Measurements from ENCODE around the gene STAT1.

Gene STAT1

GRCh38 chr2:191025135-191025534 is 11.2 kb upstream of the STAT1 start:
- Histone ChIP-seq H3K9ac (ENCODE audit: low read length) (no peak overlapping the region), H3K4me1 (ENCODE audit: insufficient read depth, low read length, severe bottlenecking) (peaks cover 12% of the 10 kb centered on the region), H3K36me3 (ENCODE audit: insufficient read depth, low read length) (no peaks in the 10 kb centered on the region), H3F3A (ENCODE audit: insufficient read depth, low read length) (no peaks in the 10 kb centered on the region), H3K9me3 (ENCODE audit: low read length) (no peaks in the 10 kb centered on the region), H3K4me3 (ENCODE audit: low read depth, low read length, poor library complexity, severe bottlenecking) (no peak overlapping the region), H3K27me3 (ENCODE audit: insufficient read depth, low read length) (no peaks in the 10 kb centered on the region), H3K9me2 (ENCODE audit: low read depth, low read length) (no peaks in the 10 kb centered on the region), H2AFZ (ENCODE audit: low read length) (no peak overlapping the region), H4K20me1 (ENCODE audit: insufficient read depth, low read length) (no peaks in the 10 kb centered on the region), H3K27ac (ENCODE audit: low read depth, low read length, poor library complexity, severe bottlenecking) (no peak overlapping the region), H3K79me2 (ENCODE audit: insufficient read depth, low read length) (no peaks in the 10 kb centered on the region), H3K4me2 (ENCODE audit: low read length) (no peak overlapping the region)
- TF ChIP-seq, protein P1, sequence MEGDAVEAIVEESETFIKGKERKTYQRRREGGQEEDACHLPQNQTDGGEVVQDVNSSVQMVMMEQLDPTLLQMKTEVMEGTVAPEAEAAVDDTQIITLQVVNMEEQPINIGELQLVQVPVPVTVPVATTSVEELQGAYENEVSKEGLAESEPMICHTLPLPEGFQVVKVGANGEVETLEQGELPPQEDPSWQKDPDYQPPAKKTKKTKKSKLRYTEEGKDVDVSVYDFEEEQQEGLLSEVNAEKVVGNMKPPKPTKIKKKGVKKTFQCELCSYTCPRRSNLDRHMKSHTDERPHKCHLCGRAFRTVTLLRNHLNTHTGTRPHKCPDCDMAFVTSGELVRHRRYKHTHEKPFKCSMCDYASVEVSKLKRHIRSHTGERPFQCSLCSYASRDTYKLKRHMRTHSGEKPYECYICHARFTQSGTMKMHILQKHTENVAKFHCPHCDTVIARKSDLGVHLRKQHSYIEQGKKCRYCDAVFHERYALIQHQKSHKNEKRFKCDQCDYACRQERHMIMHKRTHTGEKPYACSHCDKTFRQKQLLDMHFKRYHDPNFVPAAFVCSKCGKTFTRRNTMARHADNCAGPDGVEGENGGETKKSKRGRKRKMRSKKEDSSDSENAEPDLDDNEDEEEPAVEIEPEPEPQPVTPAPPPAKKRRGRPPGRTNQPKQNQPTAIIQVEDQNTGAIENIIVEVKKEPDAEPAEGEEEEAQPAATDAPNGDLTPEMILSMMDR (IDR thresholded peaks at IDR 0.05; ENCODE audit: low read length): no peak
- TF ChIP-seq EZH2 (IDR thresholded peaks at IDR 0.05; ENCODE audit: borderline replicate concordance, low read length): no peak

- Histone ChIP-seq H3K4me3 (ENCODE audit: low read depth, low read length, poor library complexity, severe bottlenecking) (no peak overlapping the region), H3K9ac (ENCODE audit: low read length) (no peak overlapping the region), H4K20me1 (ENCODE audit: insufficient read depth, low read length) (no peaks in the 10 kb centered on the region), H3K4me2 (ENCODE audit: low read length) (no peak overlapping the region), H3F3A (ENCODE audit: insufficient read depth, low read length) (no peaks in the 10 kb centered on the region), H3K79me2 (ENCODE audit: insufficient read depth, low read length) (no peaks in the 10 kb centered on the region), H3K4me1 (ENCODE audit: insufficient read depth, low read length, severe bottlenecking) (peaks cover 19% of the 10 kb centered on the region), H3K9me3 (ENCODE audit: low read length) (no peaks in the 10 kb centered on the region), H3K27me3 (ENCODE audit: insufficient read depth, low read length) (no peaks in the 10 kb centered on the region), H3K9me2 (ENCODE audit: low read depth, low read length) (no peaks in the 10 kb centered on the region), H2AFZ (ENCODE audit: low read length) (no peak overlapping the region), H3K36me3 (ENCODE audit: insufficient read depth, low read length) (no peaks in the 10 kb centered on the region), H3K27ac (ENCODE audit: low read depth, low read length, poor library complexity, severe bottlenecking) (no peak overlapping the region)
- no peak for TF ChIP-seq EZH2 (IDR thresholded peaks at IDR 0.05; ENCODE audit: borderline replicate concordance, low read length)
- TF ChIP-seq, protein P1 (IDR thresholded peaks at IDR 0.05; ENCODE audit: low read length): no peak
Measured at GRCh38 chr2:191023235-191023679, 9.3 kb upstream of the STAT1 start.

DNA sequence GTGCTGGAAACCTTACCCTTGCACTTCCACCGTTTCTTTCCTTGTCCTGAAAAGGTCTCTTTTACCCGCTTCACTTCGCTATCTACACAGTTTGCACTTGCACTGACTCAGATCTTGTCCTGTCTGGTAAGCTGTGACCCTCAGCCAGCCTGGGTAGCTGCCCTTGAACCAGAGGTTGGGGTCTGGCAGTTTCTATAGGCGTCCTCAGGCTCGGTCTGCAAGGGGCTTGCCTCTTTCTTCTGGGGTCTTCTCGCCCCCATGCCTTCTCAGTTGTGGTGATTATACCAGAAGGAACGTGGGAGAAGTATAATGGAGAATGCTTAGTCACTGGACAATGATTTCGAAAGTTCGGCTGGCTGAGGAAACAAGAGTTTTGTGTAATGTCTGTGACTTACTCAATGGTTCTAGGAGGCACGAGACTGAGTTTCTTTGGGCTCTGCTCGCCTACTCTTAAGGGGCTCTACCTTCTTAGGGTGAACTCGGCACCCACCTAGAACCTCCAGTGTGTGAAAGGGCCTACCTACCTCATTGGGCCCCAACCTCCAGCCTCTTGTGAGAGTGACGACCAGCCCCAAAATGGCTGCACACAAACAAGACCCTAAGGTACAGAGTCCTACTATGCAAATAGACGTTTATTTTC is 6.9 kb upstream of the STAT1 start:
- peak overlapping the region; percentile 19 for H3K27ac ChIP-seq (ENCODE audit: low read depth, low read length, poor library complexity, severe bottlenecking)
- peak overlapping the region; percentile 73 for H3K4me2 ChIP-seq (ENCODE audit: low read length)
- H3K27me3 ChIP-seq (ENCODE audit: insufficient read depth, low read length): no peaks in the 10 kb centered on the region
- no peaks in the 10 kb centered on the region for H4K20me1 ChIP-seq (ENCODE audit: insufficient read depth, low read length)
- no peak for TF ChIP-seq EZH2 (IDR thresholded peaks at IDR 0.05; ENCODE audit: borderline replicate concordance, low read length)
- TF ChIP-seq, protein P1 (IDR thresholded peaks at IDR 0.05; ENCODE audit: low read length): no peak
- H3F3A ChIP-seq (ENCODE audit: insufficient read depth, low read length): no peaks in the 10 kb centered on the region
- H3K9ac ChIP-seq (ENCODE audit: low read length): peak overlapping the region; percentile 79
- peak overlapping the region; percentile 68 for H3K4me3 ChIP-seq (ENCODE audit: low read depth, low read length, poor library complexity, severe bottlenecking)
- peaks cover 19% of the 10 kb centered on the region for H3K4me1 ChIP-seq (ENCODE audit: insufficient read depth, low read length, severe bottlenecking)
- no peaks in the 10 kb centered on the region for H3K9me3 ChIP-seq (ENCODE audit: low read length)
- H3K9me2 ChIP-seq (ENCODE audit: low read depth, low read length): no peaks in the 10 kb centered on the region
- no peaks in the 10 kb centered on the region for H3K79me2 ChIP-seq (ENCODE audit: insufficient read depth, low read length)
- H2AFZ ChIP-seq (ENCODE audit: low read length): no peak overlapping the region
- no peaks in the 10 kb centered on the region for H3K36me3 ChIP-seq (ENCODE audit: insufficient read depth, low read length)

Measured in OCI-LY1 (cell line).